Loucy (cell line): ENCODE measurements around the gene RBKS.

ENCODE experiments used
- H2AFZ ChIP-seq: fragments of 200-600 bp; sonication (generic); 2 replicates; pipeline ENCODE4 v1.6.0; 2016; ENCODE audit warnings: antibody characterized with exemption, mild to moderate bottlenecking, low read length, moderate library complexity
- H3F3A ChIP-seq: fragments of 200-600 bp; 2 replicates; pipeline ENCODE4 v1.6.0; 2016; ENCODE audit warnings: antibody characterized with exemption, low read depth, mild to moderate bottlenecking
- H3K27me3 ChIP-seq: fragments of 200-600 bp; sonication (generic); 2 replicates; pipeline ENCODE4 v1.6.1; 2014; ENCODE audit warnings: low read length, mild to moderate bottlenecking; ENCODE audit not compliant: insufficient read depth, poor library complexity, severe bottlenecking
- H3K36me3 ChIP-seq: fragments of 200-600 bp; sonication (generic); 2 replicates; pipeline ENCODE4 v1.6.1; 2016; ENCODE audit warnings: low read length; ENCODE audit not compliant: insufficient read depth
- H3K4me1 ChIP-seq: fragments of 200-600 bp; sonication (generic); 2 replicates; pipeline ENCODE4 v1.5.1; 2014; ENCODE audit warnings: low read length, mild to moderate bottlenecking; ENCODE audit not compliant: insufficient read depth, poor library complexity, severe bottlenecking
- H3K4me2 ChIP-seq: fragments of 200-600 bp; sonication (generic); 2 replicates; pipeline ENCODE4 v1.6.0; 2014; ENCODE audit warnings: antibody characterized with exemption, low read length, low read depth, mild to moderate bottlenecking; ENCODE audit not compliant: poor library complexity, severe bottlenecking
- H3K4me3 ChIP-seq: fragments of 200-600 bp; sonication (generic); 2 replicates; pipeline ENCODE4 v1.5.1; 2014; ENCODE audit warnings: low read length, mild to moderate bottlenecking, mixed read lengths; ENCODE audit not compliant: poor library complexity, severe bottlenecking
- H3K79me2 ChIP-seq: fragments of 200-600 bp; sonication (generic); 2 replicates; pipeline ENCODE4 v1.6.1; 2014; ENCODE audit warnings: low read length; ENCODE audit not compliant: insufficient read depth
- H3K9ac ChIP-seq: fragments of 200-600 bp; sonication (generic); 2 replicates; pipeline ENCODE4 v1.6.0; 2014; ENCODE audit warnings: mild to moderate bottlenecking, low read depth, low read length, moderate library complexity; ENCODE audit not compliant: poor library complexity, severe bottlenecking
- H3K9me2 ChIP-seq: fragments of 200-600 bp; sonication (generic); replicated peaks from 2 replicates; pipeline ENCODE4 v1.6.1; 2016; ENCODE audit warnings: low read depth, low read length, mixed read lengths
- H3K9me3 ChIP-seq: fragments of 200-600 bp; sonication (generic); 2 replicates; pipeline ENCODE4 v1.6.1; 2014; ENCODE audit warnings: mild to moderate bottlenecking, antibody characterized with exemption, low read length, low read depth; ENCODE audit not compliant: insufficient read depth
- H4K20me1 ChIP-seq: fragments of 200-600 bp; sonication (generic); 2 replicates; pipeline ENCODE4 v1.6.0; 2014; ENCODE audit warnings: antibody characterized with exemption, low read length, mild to moderate bottlenecking; ENCODE audit not compliant: insufficient read depth, poor library complexity, severe bottlenecking
- CTCF ChIP-seq: fragments of 200-600 bp; sonication (generic); conservative IDR thresholded peaks from 2 replicates; pipeline ENCODE4 v1.5.1; 2014; ENCODE audit warnings: mild to moderate bottlenecking, antibody characterized with exemption, low read length
- EZH2phosphoT487 ChIP-seq: fragments of 200-600 bp; IDR thresholded peaks from 2 replicates; pipeline ENCODE4 v1.6.1; 2018; ENCODE audit warnings: antibody characterized with exemption, mild to moderate bottlenecking, moderate library complexity, borderline replicate concordance

Gene RBKS

GRCh38 chr2:27863146-27863545, 27.0 kb downstream of the RBKS start:
- H3K79me2 ChIP-seq = no peaks in the 10 kb centered on the region
- peaks cover 4% of the 10 kb centered on the region for H3K4me1 ChIP-seq
- H4K20me1 ChIP-seq = no peaks in the 10 kb centered on the region
- no peak overlapping the region for H2AFZ ChIP-seq
- no peaks in the 10 kb centered on the region for H3F3A ChIP-seq
- H3K9me3 ChIP-seq = no peaks in the 10 kb centered on the region
- no peaks in the 10 kb centered on the region for H3K27me3 ChIP-seq
- TF ChIP-seq EZH2phosphoT487 = no peak
- TF ChIP-seq CTCF = no peak
- no peaks in the 10 kb centered on the region for H3K36me3 ChIP-seq
- H3K4me2 ChIP-seq = no peak overlapping the region
- no peak overlapping the region for H3K4me3 ChIP-seq
- no peaks in the 10 kb centered on the region for H3K9me2 ChIP-seq
- no peak overlapping the region for H3K9ac ChIP-seq

- H4K20me1 ChIP-seq = no peaks in the 10 kb centered on the region
- no peaks in the 10 kb centered on the region for H3K79me2 ChIP-seq
- TF ChIP-seq CTCF (no peak), EZH2phosphoT487 (no peak)
- no peak overlapping the region for H3K9ac ChIP-seq
- H3F3A ChIP-seq = no peaks in the 10 kb centered on the region
- H3K9me3 ChIP-seq = peaks cover 3% of the 10 kb centered on the region; the same call in 1 of the 2 replicates
- no peak overlapping the region for H2AFZ ChIP-seq
- no peak overlapping the region for H3K4me3 ChIP-seq
- no peaks in the 10 kb centered on the region for H3K27me3 ChIP-seq
- no peaks in the 10 kb centered on the region for H3K9me2 ChIP-seq
- H3K4me2 ChIP-seq = no peak overlapping the region
- no peaks in the 10 kb centered on the region for H3K4me1 ChIP-seq
- H3K36me3 ChIP-seq = no peaks in the 10 kb centered on the region
Measured at GRCh38 chr2:27860111-27860510, 30.1 kb downstream of the RBKS start.

GRCh38 chr2:27857417-27858172, 32.6 kb downstream of the RBKS start:
- Histone ChIP-seq H3K4me1 (no peaks in the 10 kb centered on the region), H3K4me3 (no peak overlapping the region), H2AFZ (no peak overlapping the region), H3F3A (no peaks in the 10 kb centered on the region), H3K4me2 (no peak overlapping the region), H3K9ac (no peak overlapping the region), H3K9me3 (peaks cover 3% of the 10 kb centered on the region; the same call in 1 of the 2 replicates), H4K20me1 (no peaks in the 10 kb centered on the region), H3K36me3 (no peaks in the 10 kb centered on the region), H3K27me3 (no peaks in the 10 kb centered on the region), H3K9me2 (no peaks in the 10 kb centered on the region), H3K79me2 (no peaks in the 10 kb centered on the region)
- TF ChIP-seq CTCF (no peak), EZH2phosphoT487 (no peak)
